Ovary (tissue), 9 donors: ENCODE results near the gene CFAP300. TPM values are rescaled to one million over a fixed set of nuclear protein-coding genes. Genes with fewer than 3 reads are reported as not detected.

ENCODE experiments used
- DNase-seq, 5 donors: peaks; one replicate each; pipeline ENCODE4 v3.0.0-alpha.2; 2019 to 2020
- H3K27ac ChIP-seq, 2 donors: fragments of 200-600 bp; one replicate each; pipeline versions ENCODE4 v1.5.1 to v1.8.0; 2019 to 2022
- H3K27me3 ChIP-seq: fragments of 200-600 bp; one replicate; pipeline ENCODE4 v1.8.0; 2022
- H3K36me3 ChIP-seq: fragments of 200-600 bp; sonication (generic); one replicate; pipeline ENCODE4 v1.5.1; 2019
- H3K4me1 ChIP-seq: one replicate; pipeline ENCODE4 v1.8.1; 2013; ENCODE audit warnings: mild to moderate bottlenecking, moderate library complexity; ENCODE audit not compliant: insufficient read depth
- H3K4me3 ChIP-seq: fragments of 200-600 bp; sonication (generic); one replicate; pipeline ENCODE4 v1.5.1; 2017
- H3K9me3 ChIP-seq, 2 donors: fragments of 200-600 bp in 1 of 2; sonication (generic) in 1 of 2; one replicate each; pipeline versions ENCODE4 v1.5.1 to v1.8.1; 2013 to 2019; ENCODE audit warnings: mild to moderate bottlenecking in 1 of 2, moderate library complexity in 1 of 2
- CTCF ChIP-seq, 3 donors: fragments of 450-650 bp in 2 of 3; fragments of 200-600 bp in 1 of 3; IDR thresholded peaks; one replicate each; pipeline versions ENCODE4 v1.5.1 to v1.8.0; 2016 to 2022; ENCODE audit warnings: antibody characterized with exemption in 3 of 3, mild to moderate bottlenecking in 1 of 3
- EP300 ChIP-seq: sonication (generic); formaldehyde crosslinking; IDR thresholded peaks from one replicate; pipeline ENCODE4 v1.6.1; 2017; ENCODE audit warnings: antibody characterized with exemption
- POLR2A ChIP-seq: fragments of 450-650 bp; IDR thresholded peaks from one replicate; pipeline ENCODE4 v1.6.1; 2017; ENCODE audit warnings: antibody characterized with exemption, mild to moderate bottlenecking, moderate library complexity
- WGBS, 3 donors: extraction: QIAGEN DNeasy Blood & Tissue Kit in 1 of 3; methylation state at CpG; one replicate each; pipeline versions ENCODE4 v1.1.5 to v1.1.7; 2013 to 2017; 5-methylcytosine and 5-hydroxymethylcytosine counted together
- intact Hi-C, 4 donors: fragments of 100-400 bp; cut with DNase I; formaldehyde crosslinking; loops; one replicate each; pipeline versions ENCODE4 v1.11.0 to v1.15.1; 2022 to 2023
- polyA plus RNA-seq, 2 donors: library from polyadenylated mRNA; stranded (reverse); fragments of 200-250 nt in 1 of 2; fragments of 350-450 nt in 1 of 2; fragmentation: Illumina TruSeq in 1 of 2; extraction: RNeasy Lipid Tissue Mini Kit (QIAGEN cat#74804) in 1 of 2; gene quantifications; one replicate each; pipeline ENCODE4 v1.2.3, GENCODE V29; 2013 to 2014
- total RNA-seq, 7 donors: library from RNA; depleted of rRNA in 2 of 7; stranded (reverse); fragments of >200 nt in 2 of 7; fragmentation: NEBNext Ultra II Directional in 3 of 7; extraction: Animal tissue kit (Norgen Biotek cat#: 25700) in 3 of 7; gene quantifications; one replicate each; pipeline versions ENCODE4 v1.1.0 to v1.2.4, GENCODE V29; 2016 to 2023
- donor health status: DM: no; HTN: no; CAD: no; lungs with moderate emphysema.
- donor health status: DM: no; HTN: no; CAD: no.
- donor health status: Bipolar disorder and iron deficiency.
- donor health status: DM: yes; HTN: yes; CAD: no.
- donor health status: DM: no; HTN: no; CAD: no.
- donor health status: DM: yes; HTN: yes; CAD: no.

CFAP300 gene
- total and polyA plus RNA-seq, 9 donors = 2.1 to 20.1 (median 5.7) TPM

DNA sequence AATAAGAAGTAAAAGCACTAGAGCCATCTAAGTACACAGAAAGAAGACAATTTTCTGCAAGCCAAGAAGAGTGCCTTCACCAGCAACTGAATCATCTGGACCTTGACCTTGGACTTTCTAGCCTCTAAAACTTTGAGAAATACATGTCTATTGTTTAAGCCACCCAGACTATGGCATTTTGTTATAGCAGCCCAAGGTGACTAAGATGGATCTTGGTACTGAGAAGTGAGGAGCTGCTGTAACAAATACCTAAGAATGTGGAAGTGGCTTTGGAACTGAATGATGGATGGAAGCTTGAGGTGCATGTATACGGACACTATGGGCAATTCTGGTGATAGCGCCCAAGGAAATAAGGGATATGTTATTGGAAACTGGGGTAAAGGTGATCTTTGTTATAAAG is 14.9 kb downstream of the CFAP300 start:
- WGBS, 3 donors = 94 to 99% (median 96%) methylated on average over 2 of the region's 2 CpGs
- Histone ChIP-seq H3K27me3 (no peaks in the 10 kb centered on the region), H3K9me3 (no peaks in the 10 kb centered on the region), H3K4me1 (no peaks in the 10 kb centered on the region), H3K4me3 (no peak overlapping the region), H3K36me3 (no peaks in the 10 kb centered on the region), H3K27ac (no peak overlapping the region)
- intact Hi-C loops = no loop called here
- DNase-seq = no peak
- TF ChIP-seq EP300 (no peak), CTCF (IDR thresholded peaks at IDR 0.05) (no peak), POLR2A (no peak)

GRCh38 chr11:102064316-102064715 is 17.1 kb downstream of the CFAP300 start:
- DNase-seq = no peak
- no peaks in the 10 kb centered on the region for H3K4me1 ChIP-seq
- no peaks in the 10 kb centered on the region for H3K9me3 ChIP-seq
- intact Hi-C loops = no loop called here
- H3K27me3 ChIP-seq = no peaks in the 10 kb centered on the region
- TF ChIP-seq POLR2A (no peak), EP300 (no peak), CTCF (IDR thresholded peaks at IDR 0.05) (no peak)
- WGBS, 3 donors = 96 to 97% (median 97%) methylated on average over 2 of the region's 2 CpGs
- H3K4me3 ChIP-seq = no peak overlapping the region
- no peaks in the 10 kb centered on the region for H3K36me3 ChIP-seq
- H3K27ac ChIP-seq = no peak overlapping the region

- H3K27ac ChIP-seq = no peak overlapping the region
- no peaks in the 10 kb centered on the region for H3K27me3 ChIP-seq
- DNase-seq = no peak
- H3K36me3 ChIP-seq = no peaks in the 10 kb centered on the region
- TF ChIP-seq CTCF (IDR thresholded peaks at IDR 0.05) (no peak), POLR2A (no peak), EP300 (no peak)
- 46 to 93% (median 49%) methylated on average over 1 of the region's 1 CpG for WGBS, 3 donors
- H3K4me1 ChIP-seq = no peaks in the 10 kb centered on the region
- no peak overlapping the region for H3K4me3 ChIP-seq
- intact Hi-C loops = no loop called here
- no peaks in the 10 kb centered on the region for H3K9me3 ChIP-seq
These were observed 23.5 kb downstream of the CFAP300 start for GRCh38 chr11:102070766-102071165.

GRCh38 chr11:102071497-102072472 is 24.5 kb downstream of the CFAP300 start:
- Histone ChIP-seq H3K4me3 (no peak overlapping the region), H3K27me3 (no peaks in the 10 kb centered on the region), H3K27ac (no peak overlapping the region), H3K36me3 (no peaks in the 10 kb centered on the region), H3K4me1 (no peaks in the 10 kb centered on the region), H3K9me3 (no peaks in the 10 kb centered on the region)
- DNase-seq = no peak
- intact Hi-C loops = no loop called here
- TF ChIP-seq POLR2A (no peak), CTCF (IDR thresholded peaks at IDR 0.05) (no peak), EP300 (no peak)
- WGBS, 3 donors = 69 to 98% (median 87%) methylated on average over 1 of the region's 1 CpG
